Motor neuron (in vitro differentiated cells): ENCODE results near the gene FAM43B. TPM values are rescaled to one million over a fixed set of nuclear protein-coding genes. Genes with fewer than 3 reads are reported as not detected.
A peak's percentile ranks its signal among the peaks of the same experiment; 100 is the strongest.

ENCODE experiments used
- ATAC-seq, 8 experiments: fragments of 200-7000 bp; cut with Tn5 transposase; replicated peaks in 6 of 8; 2 replicates each; pipeline ENCODE4 v1.8.0; 2021; ENCODE audit warnings: mild to moderate bottlenecking in 8 of 8, moderate library complexity in 8 of 8
- H3K27ac ChIP-seq, 2 donors: fragments of 250-450 bp; sonication (Bioruptor Pico); 2 replicates each; pipeline ENCODE4 v1.9.0; 2021; ENCODE audit warnings: antibody characterized with exemption in 2 of 2, mild to moderate bottlenecking in 2 of 2, moderate library complexity in 1 of 2
- H3K4me1 ChIP-seq, 2 donors: fragments of 250-450 bp; sonication (Bioruptor Pico); replicated peaks in 1 of 2; 2 replicates each; pipeline ENCODE4 v1.6.1; 2021; ENCODE audit warnings: antibody characterized with exemption in 2 of 2, mild to moderate bottlenecking in 2 of 2, moderate library complexity in 1 of 2
- H3K4me3 ChIP-seq, 5 donors: fragments of 250-450 bp; sonication (Bioruptor Pico); 2 replicates each; pipeline ENCODE4 v1.9.0; 2021; ENCODE audit warnings: antibody characterized with exemption in 5 of 5, mild to moderate bottlenecking in 5 of 5, moderate library complexity in 4 of 5
- WGBS, 10 experiments: fragments of 450-650 bp; shearing (Covaris generic); methylation state at CpG; one replicate each; pipeline ENCODE4 v1.0.0; 2022; 5-methylcytosine and 5-hydroxymethylcytosine counted together
- in situ Hi-C, 9 experiments: fragments of 400-800 bp; cut with MboI; loops; one replicate each; pipeline ENCODE4 v1.15.0; 2021; ENCODE audit warnings: low sequenced_read_pairs in 9 of 9, low pct_unique_long_range_greater_than_20kb in 2 of 9; ENCODE audit not compliant: unreplicated experiment in 9 of 9
- total RNA-seq, 8 experiments: library from RNA; unstranded; fragments of 300-600 nt; gene quantifications; 2 replicates each; pipeline versions ENCODE4 v1.2.3 to v1.2.4, GENCODE V29; 2022

The FAM43B gene
- total RNA-seq, 8 experiments from 2014 or later, result 0.13 to 4.1 (median 1.8) TPM

GRCh38 chr1:20586953-20587660 lies 34.7 kb downstream of the FAM43B start:
- ATAC-seq, result peak in 2 of 8 experiments; percentile 20 to 49
- H3K4me3 ChIP-seq, result no peak overlapping the region
- 46 to 100% (median 70%) methylated on average over 1 to 4 of the region's 10 CpGs; no CpG with 5 or more reads in 4 of the 10 experiments for WGBS, 10 experiments
- in situ Hi-C loops, result no loop called here
- H3K4me1 ChIP-seq, result peaks cover 3 to 14% of the 10 kb centered on the region in 2 donors
- no peak overlapping the region for H3K27ac ChIP-seq

GRCh38 chr1:20587661-20588053 lies 35.3 kb downstream of the FAM43B start:
- H3K4me3 ChIP-seq, result no peak overlapping the region
- WGBS, 10 experiments, result 0 to 80% (median 17%) methylated on average over 1 to 2 of the region's 2 CpGs; no CpG with 5 or more reads in 6 of the 10 experiments

GRCh38 chr1:20588634-20589225 lies 36.4 kb downstream of the FAM43B start, which contains the start of gene CDA:
TSS of gene CDA (plus strand) at chr1:20589097. CDS start at chr1:20589130, 33 bp downstream.
- Histone ChIP-seq H3K4me1 (peaks cover 3 to 14% of the 10 kb centered on the region in 2 donors), H3K4me3 (no peak within 1 kb of the TSS), H3K27ac (no peak within 1 kb of the TSS)
- in situ Hi-C loops, result no loop called here
- WGBS, 10 experiments, result 53 to 76% (median 76%) methylated on average over 6 to 11 of the region's 11 CpGs; no CpG with 5 or more reads in 7 of the 10 experiments
- peak in 2 of 8 experiments; percentile 16 to 53 for ATAC-seq

More at GRCh38 chr1:20587661-20588053, 35.3 kb downstream of the FAM43B start:
- ATAC-seq, result peak in 2 of 8 experiments; percentile 55 to 78
- in situ Hi-C loops, result no loop called here
- Histone ChIP-seq H3K27ac (no peak overlapping the region), H3K4me1 (peaks cover 3 to 14% of the 10 kb centered on the region in 2 donors)

DNA sequence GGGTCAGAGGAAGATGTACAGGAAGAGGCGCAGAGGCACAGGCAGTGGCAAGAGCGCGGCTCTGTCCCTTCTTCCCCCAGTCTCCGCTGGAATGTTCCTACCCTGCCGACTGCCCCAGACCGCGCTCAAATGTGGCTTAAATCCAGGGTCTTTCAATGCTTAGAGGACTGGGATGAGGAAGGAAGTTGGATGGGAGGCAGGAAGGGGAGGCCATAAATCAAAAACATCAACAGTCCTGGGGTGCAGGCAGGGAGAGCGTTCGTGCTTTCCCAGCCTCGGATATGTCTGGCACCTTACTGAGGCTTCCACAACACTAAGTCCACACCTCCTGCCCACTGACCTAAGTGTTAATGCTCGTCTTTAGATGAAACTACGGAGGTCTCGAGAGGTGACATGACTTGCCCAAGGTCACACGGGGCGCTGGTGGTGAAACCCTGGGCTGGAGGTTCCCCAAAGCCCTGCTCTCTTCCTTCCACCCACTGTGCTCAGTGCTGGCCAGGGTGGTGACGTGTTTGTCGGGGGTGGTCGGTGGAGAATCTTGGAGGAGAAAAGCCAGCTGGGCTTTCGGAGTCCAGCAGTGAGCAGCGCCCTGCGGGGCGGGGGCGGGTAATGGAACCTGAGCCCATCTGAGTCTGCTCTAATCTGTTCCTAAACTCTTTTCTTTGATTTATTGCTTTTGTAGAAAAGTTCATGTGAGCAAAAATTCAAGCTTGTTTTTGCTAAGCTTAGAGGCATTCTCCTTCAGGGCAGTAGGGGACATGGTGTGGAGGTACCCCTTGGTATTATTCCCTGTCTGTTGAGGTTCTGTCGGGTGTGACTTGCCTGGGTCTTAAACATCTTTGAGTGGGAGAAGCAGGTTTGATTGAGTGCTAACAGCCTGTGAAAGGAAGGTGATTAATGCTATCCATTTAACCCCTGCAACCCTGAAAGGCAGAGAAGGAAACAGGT lies 37.2 kb downstream of the FAM43B start:
- no peak overlapping the region for H3K4me3 ChIP-seq
- peak in 3 of 8 experiments; percentile 25 to 60 (median 34) for ATAC-seq
- in situ Hi-C loops, result no loop called here
- 0 to 67% (median 25%) methylated on average over 1 to 18 of the region's 24 CpGs; no CpG with 5 or more reads in 1 of the 10 experiments for WGBS, 10 experiments
- peaks cover 3 to 14% of the 10 kb centered on the region in 2 donors for H3K4me1 ChIP-seq
- H3K27ac ChIP-seq, result no peak overlapping the region

- 17 to 80% (median 29%) methylated on average over 1 to 7 of the region's 7 CpGs; no CpG with 5 or more reads in 3 of the 10 experiments for WGBS, 10 experiments
- peak in 6 of 8 experiments; percentile 15 to 86 (median 62) for ATAC-seq
Observed at GRCh38 chr1:20590306-20590777, 38.0 kb downstream of the FAM43B start.

DNA sequence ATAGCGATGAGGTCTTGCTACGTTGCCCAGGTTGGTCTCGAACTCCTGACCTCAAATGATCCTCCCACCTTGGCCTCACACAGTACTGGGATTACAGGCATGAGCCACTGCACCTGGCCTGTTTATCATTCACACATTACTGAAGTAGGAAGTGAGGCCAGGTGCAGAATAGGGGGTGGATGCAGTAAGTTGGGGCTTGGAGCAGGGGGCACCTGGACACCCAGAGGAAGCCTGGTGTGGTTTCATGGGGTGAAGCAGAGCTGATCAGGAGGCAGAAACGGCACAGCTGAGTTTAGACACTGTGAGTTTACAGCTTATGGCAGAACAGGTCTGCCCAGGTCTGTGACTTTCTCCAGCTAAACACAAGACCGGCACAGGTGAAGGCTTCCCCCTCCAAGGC lies 41.4 kb downstream of the FAM43B start:
- ATAC-seq, result no peak
- Histone ChIP-seq H3K27ac (no peak overlapping the region), H3K4me1 (peaks cover 3 to 14% of the 10 kb centered on the region in 2 donors), H3K4me3 (no peak overlapping the region)
- 60 to 94% (median 85%) methylated on average over 1 to 5 of the region's 5 CpGs; no CpG with 5 or more reads in 3 of the 10 experiments for WGBS, 10 experiments
- in situ Hi-C loops, result no loop called here

More at GRCh38 chr1:20590306-20590777, 38.0 kb downstream of the FAM43B start:
- in situ Hi-C loops, result no loop called here
- H3K4me3 ChIP-seq, result no peak overlapping the region
- H3K27ac ChIP-seq, result peak overlapping the region in 1 of 2 donors; percentile 31
- H3K4me1 ChIP-seq, result peaks cover 3 to 14% of the 10 kb centered on the region in 2 donors

GRCh38 chr1:20594746-20595145 lies 42.4 kb downstream of the FAM43B start:
- in situ Hi-C loops, result no loop called here
- H3K4me1 ChIP-seq, result peaks cover 3 to 13% of the 10 kb centered on the region in 2 donors
- H3K27ac ChIP-seq, result no peak overlapping the region
- no peak overlapping the region for H3K4me3 ChIP-seq
- ATAC-seq, result no peak
- 68 to 93% (median 85%) methylated on average over 3 to 13 of the region's 14 CpGs; no CpG with 5 or more reads in 1 of the 10 experiments for WGBS, 10 experiments

GRCh38 chr1:20596106-20596505 lies 43.7 kb downstream of the FAM43B start:
- H3K4me3 ChIP-seq, result no peak overlapping the region
- H3K27ac ChIP-seq, result no peak overlapping the region
- no peak for ATAC-seq
- in situ Hi-C loops, result no loop called here
- WGBS, 10 experiments, result 0 to 58% (median 38%) methylated on average over 1 to 6 of the region's 6 CpGs; no CpG with 5 or more reads in 3 of the 10 experiments
- no peaks in the 10 kb centered on the region for H3K4me1 ChIP-seq

GRCh38 chr1:20597650-20598049 lies 45.3 kb downstream of the FAM43B start:
- WGBS, 10 experiments, result 29 to 100% (median 71%) methylated on average over 2 to 3 of the region's 3 CpGs; no CpG with 5 or more reads in 2 of the 10 experiments
- Histone ChIP-seq H3K4me1 (no peaks in the 10 kb centered on the region), H3K27ac (no peak overlapping the region), H3K4me3 (no peak overlapping the region)
- in situ Hi-C loops, result no loop called here
- ATAC-seq, result no peak

- H3K4me3 ChIP-seq, result no peak overlapping the region
- in situ Hi-C loops, result no loop called here
- no peak overlapping the region for H3K27ac ChIP-seq
- WGBS, 10 experiments, result 0 to 100% (median 79%) methylated on average over 1 to 5 of the region's 5 CpGs; no CpG with 5 or more reads in 1 of the 10 experiments
- peak in 2 of 8 experiments; percentile 39 to 46 for ATAC-seq
- no peaks in the 10 kb centered on the region for H3K4me1 ChIP-seq
Observed at GRCh38 chr1:20600156-20600555, 47.8 kb downstream of the FAM43B start.

DNA sequence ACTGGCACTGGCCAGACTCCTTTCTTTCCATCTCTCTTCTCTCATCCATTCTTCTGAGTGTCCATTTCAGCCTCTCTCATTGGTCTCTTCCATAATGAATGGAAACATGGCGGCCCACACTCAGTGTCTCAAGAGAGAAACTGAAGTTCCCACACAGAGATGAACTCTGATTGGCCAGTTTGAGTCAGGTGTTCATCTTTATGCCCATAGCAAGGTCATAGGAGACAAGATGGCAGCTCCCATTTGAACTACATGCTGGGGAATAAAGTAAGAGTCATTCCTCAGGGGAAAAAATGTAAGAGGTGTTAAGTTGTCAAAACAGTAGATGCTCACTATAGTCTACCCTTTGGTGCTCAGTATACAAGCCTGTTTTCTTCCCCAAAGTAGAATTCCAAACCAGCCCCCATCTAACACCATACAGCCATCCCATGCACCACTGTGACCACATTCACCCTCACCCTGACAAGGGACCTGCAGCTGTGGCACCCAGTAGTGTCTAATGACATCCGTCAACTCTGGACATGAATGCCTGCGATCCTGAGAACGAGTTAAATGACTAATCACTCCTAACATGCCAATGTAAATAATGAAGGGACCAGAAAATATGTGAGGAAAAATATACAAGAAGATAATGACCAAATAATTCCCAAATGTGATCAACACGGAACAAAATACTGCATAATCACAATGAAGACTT lies 48.9 kb downstream of the FAM43B start:
- H3K4me3 ChIP-seq, result no peak overlapping the region
- 31 to 100% (median 72%) methylated on average over 1 to 5 of the region's 5 CpGs; no CpG with 5 or more reads in 1 of the 10 experiments for WGBS, 10 experiments
- H3K4me1 ChIP-seq, result no peaks in the 10 kb centered on the region
- in situ Hi-C loops, result no loop called here
- no peak for ATAC-seq
- no peak overlapping the region for H3K27ac ChIP-seq
